Lung (tissue), 12 donors: ENCODE measurements around the gene JAK1. TPM values are rescaled to one million over a fixed set of nuclear protein-coding genes. Genes with fewer than 3 reads are reported as not detected.

ENCODE experiments used
- ATAC-seq: fragments of 200-7000 bp; cut with Tn5 transposase; one replicate; pipeline ENCODE4 v1.9.1; 2020; ENCODE audit warnings: moderate number of reproducible peaks; ENCODE audit not compliant: insufficient read depth, low FRiP score
- DNase-seq, 3 donors: peaks; one replicate each; pipeline ENCODE4 v3.0.0-alpha.2; 2013 to 2017
- H3K27ac ChIP-seq, 2 donors: one replicate each; pipeline ENCODE4 v1.5.1; 2013; ENCODE audit warnings: mild to moderate bottlenecking in 2 of 2, moderate library complexity in 2 of 2, control low read depth in 1 of 2, inconsistent platforms in 1 of 2, low read depth in 1 of 2, low read length in 1 of 2
- H3K27me3 ChIP-seq, 3 donors: one replicate each; pipeline ENCODE4 v1.5.1; 2013; ENCODE audit warnings: low read length in 2 of 3; ENCODE audit not compliant: control insufficient read depth in 3 of 3, insufficient read depth in 3 of 3
- H3K36me3 ChIP-seq, 4 donors: one replicate each; pipeline ENCODE4 v1.5.1; 2013; ENCODE audit warnings: low read length in 4 of 4, mild to moderate bottlenecking in 1 of 4, moderate library complexity in 1 of 4; ENCODE audit not compliant: control insufficient read depth in 4 of 4, insufficient read depth in 4 of 4
- H3K4me1 ChIP-seq, 5 donors: one replicate each; pipeline ENCODE4 v1.5.1; 2013; ENCODE audit warnings: low read length in 5 of 5, mild to moderate bottlenecking in 2 of 5, moderate library complexity in 1 of 5; ENCODE audit not compliant: control insufficient read depth in 5 of 5, insufficient read depth in 5 of 5
- H3K4me3 ChIP-seq: one replicate; pipeline ENCODE4 v1.5.1; 2013; ENCODE audit warnings: mild to moderate bottlenecking, control low read depth, moderate library complexity
- H3K9ac ChIP-seq, 2 donors: one replicate each; pipeline ENCODE4 v1.5.1; 2013; ENCODE audit warnings: low read length in 2 of 2, control low read depth in 1 of 2; ENCODE audit not compliant: insufficient read depth in 1 of 2
- H3K9me3 ChIP-seq, 4 donors: one replicate each; pipeline ENCODE4 v1.5.1; 2013; ENCODE audit warnings: low read length in 3 of 4, mild to moderate bottlenecking in 1 of 4, moderate library complexity in 1 of 4; ENCODE audit not compliant: control insufficient read depth in 4 of 4, insufficient read depth in 3 of 4
- CTCF ChIP-seq: IDR thresholded peaks from 2 replicates; pipeline ENCODE4 v1.5.1; 2012; ENCODE audit warnings: mild to moderate bottlenecking; ENCODE audit errors: control extremely low read depth, extremely low read depth
- WGBS, 2 donors: extraction: QIAGEN DNeasy Blood & Tissue Kit; methylation state at CpG; one replicate each; pipeline ENCODE4 v1.1.7; 2013; 5-methylcytosine and 5-hydroxymethylcytosine counted together
- polyA plus RNA-seq, 2 donors: library from polyadenylated mRNA; stranded (reverse); fragments of 200-250 nt; gene quantifications; one replicate each; pipeline ENCODE4 v1.2.1, GENCODE V29; 2013
- total RNA-seq, 2 donors: library from RNA; depleted of rRNA in 1 of 2; stranded (reverse); fragments of >200 nt in 1 of 2; gene quantifications; one replicate each; pipeline ENCODE4 v1.2.1, GENCODE V29; 2014 to 2021
- donor health status: control.
- donor health status: control.
- donor health status: Bipolar disorder and iron deficiency.
- donor health status: healthy.
- donor health status: DM: yes; HTN: yes; CAD: no.

The JAK1 gene
- total and polyA plus RNA-seq, 4 donors: 26.7 to 162 (median 116) TPM

- no peaks in the 10 kb centered on the region for H3K9me3 ChIP-seq
- ATAC-seq (no peak), DNase-seq (no peak)
- WGBS, 2 donors: 82 to 83% methylated on average over 5 of the region's 5 CpGs
- H3K9ac ChIP-seq: no peak overlapping the region
- TF ChIP-seq CTCF: no peak
- no peak overlapping the region for H3K4me3 ChIP-seq
- H3K27me3 ChIP-seq: peaks cover 0 to 3% (median 0%) of the 10 kb centered on the region in 3 donors
- no peak overlapping the region for H3K27ac ChIP-seq
- H3K36me3 ChIP-seq: no peaks in the 10 kb centered on the region
- H3K4me1 ChIP-seq: peaks cover 0 to 4% (median 0%) of the 10 kb centered on the region in 5 donors
Measured at GRCh38 chr1:65009724-65010420, 43.5 kb upstream of the JAK1 start.

DNA sequence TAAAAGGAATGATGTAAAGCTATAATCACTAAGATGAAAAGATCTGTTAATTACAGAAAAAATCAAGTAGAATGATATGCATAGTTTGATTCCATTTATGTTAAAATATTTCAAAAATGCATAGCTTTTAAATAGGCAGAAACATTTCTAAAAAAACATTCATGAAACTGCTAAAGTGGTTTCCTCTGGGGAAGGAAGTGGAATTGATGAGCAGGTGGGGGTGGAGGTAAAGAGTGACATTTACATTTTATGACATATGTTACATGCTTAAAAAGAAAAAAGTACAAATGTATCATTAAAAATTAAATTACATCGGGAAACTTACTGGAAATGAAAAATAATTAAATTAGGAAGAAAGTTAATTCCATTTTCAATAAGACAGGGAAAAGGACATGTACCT, 42.8 kb upstream of the JAK1 start:
- ATAC-seq (no peak), DNase-seq (no peak)
- Histone ChIP-seq H3K4me1 (peaks cover 0 to 4% (median 0%) of the 10 kb centered on the region in 5 donors), H3K27ac (no peak overlapping the region), H3K27me3 (peaks cover 0 to 9% (median 0%) of the 10 kb centered on the region in 3 donors), H3K9ac (no peak overlapping the region), H3K36me3 (no peaks in the 10 kb centered on the region), H3K4me3 (no peak overlapping the region), H3K9me3 (no peaks in the 10 kb centered on the region)
- 64 to 84% methylated on average over 1 of the region's 1 CpG for WGBS, 2 donors
- TF ChIP-seq CTCF: no peak

GRCh38 chr1:65006806-65007205, 40.5 kb upstream of the JAK1 start:
- WGBS, 2 donors: 95 to 98% methylated on average over 2 of the region's 2 CpGs
- TF ChIP-seq CTCF: no peak
- H3K9me3 ChIP-seq: no peaks in the 10 kb centered on the region
- no peak overlapping the region for H3K4me3 ChIP-seq
- peaks cover 0 to 23% (median 4%) of the 10 kb centered on the region in 3 donors for H3K27me3 ChIP-seq
- DNase-seq (no peak), ATAC-seq (no peak)
- no peak overlapping the region for H3K27ac ChIP-seq
- H3K4me1 ChIP-seq: peaks cover 3 to 9% (median 4%) of the 10 kb centered on the region in 5 donors
- no peaks in the 10 kb centered on the region for H3K36me3 ChIP-seq
- H3K9ac ChIP-seq: no peak overlapping the region
